ENCODE results near the gene APOL3.
"Not testable (repeated sequence)": the region's sequence is repeated elsewhere in the genome, so short reads cannot be mapped to it uniquely, and the experiment has no call there.

The APOL3 gene

DNA sequence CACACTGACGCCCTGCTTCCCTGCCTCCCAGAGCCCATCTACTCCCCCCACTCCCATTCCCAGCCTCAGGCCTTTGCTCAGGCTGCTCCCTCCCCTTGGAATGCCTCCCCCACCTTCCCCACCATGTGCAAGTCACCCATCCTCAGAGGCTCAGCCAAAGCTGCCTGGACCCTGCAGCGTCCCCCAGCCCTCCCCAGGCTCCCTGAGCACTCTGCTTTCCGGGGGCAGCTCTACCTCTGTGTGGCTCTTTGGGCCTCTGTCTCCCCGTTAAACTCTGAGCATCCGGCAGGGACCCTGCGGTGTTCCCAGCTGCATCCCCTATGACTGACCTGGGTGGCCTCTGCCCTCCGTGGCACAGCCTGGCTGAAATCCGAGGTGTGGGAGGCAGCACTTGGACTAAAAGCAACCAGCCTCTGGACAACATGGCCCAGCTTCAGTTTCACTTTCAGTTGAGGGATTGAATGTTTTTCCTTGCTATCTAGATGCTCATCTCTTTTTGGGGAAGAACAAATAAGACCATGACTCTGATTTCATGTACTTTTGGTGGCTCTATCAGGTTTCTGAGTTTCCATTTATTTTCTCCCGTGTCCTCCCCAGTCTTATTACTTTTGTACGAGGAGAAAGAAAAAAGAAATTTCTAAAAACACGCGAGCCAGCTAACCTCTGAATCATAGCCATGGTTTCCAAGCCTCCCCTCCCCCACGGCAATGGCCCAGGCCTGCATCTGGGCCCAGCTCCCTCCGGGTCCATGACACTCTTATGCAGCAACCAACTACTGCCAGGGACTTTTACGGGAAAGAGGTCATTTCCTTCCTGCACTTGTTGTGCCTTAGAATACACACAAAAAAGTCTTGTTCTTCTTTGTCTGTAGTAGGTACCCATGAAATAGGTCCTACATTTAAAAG, 3.8 kb downstream of the APOL3 start:
- DNase-seq (ENCODE audit: low spot score), result peak; percentile 73

DNA sequence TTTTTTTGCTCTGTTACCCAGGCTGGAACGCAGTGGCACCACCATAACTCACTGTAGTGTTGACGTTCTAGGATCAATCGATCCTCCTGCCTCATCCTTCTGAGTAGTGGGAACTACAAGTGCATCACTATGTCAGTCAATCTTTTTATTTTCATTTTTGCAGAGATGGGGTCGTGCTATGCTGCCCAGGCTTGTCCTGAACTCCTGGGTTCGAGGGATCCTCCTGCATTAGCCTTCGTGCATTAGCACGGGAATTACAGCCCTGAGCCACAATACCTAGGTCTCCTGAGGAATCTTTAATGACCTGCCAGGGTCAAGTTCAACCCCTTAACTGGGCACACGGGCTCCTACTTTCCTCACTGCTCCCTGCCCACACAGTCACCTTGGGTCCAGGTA, 4.4 kb downstream of the APOL3 start:
- no peak for DNase-seq (ENCODE audit: low spot score)

DNA sequence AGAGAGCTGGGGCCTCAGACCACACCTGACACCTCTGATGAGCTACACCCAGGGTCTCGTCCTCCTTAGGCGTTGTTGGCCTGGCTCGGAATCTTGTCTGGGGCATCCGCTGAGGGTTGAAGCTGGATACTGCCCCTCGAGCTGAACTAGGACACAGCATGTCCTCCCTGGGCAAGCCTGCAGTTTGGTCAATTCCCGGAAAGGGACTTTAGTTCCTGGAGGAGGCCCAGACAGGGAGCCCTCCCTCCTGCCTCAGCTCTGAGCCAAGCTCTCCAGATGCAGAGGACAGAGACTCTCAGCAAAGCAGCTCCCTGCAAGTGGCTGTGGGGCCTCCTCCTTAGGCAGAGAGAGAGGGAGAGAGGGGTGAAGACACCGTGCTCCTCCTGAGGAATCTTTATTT, 4.9 kb downstream of the APOL3 start:
- DNase-seq (ENCODE audit: low spot score), result no peak

DNA sequence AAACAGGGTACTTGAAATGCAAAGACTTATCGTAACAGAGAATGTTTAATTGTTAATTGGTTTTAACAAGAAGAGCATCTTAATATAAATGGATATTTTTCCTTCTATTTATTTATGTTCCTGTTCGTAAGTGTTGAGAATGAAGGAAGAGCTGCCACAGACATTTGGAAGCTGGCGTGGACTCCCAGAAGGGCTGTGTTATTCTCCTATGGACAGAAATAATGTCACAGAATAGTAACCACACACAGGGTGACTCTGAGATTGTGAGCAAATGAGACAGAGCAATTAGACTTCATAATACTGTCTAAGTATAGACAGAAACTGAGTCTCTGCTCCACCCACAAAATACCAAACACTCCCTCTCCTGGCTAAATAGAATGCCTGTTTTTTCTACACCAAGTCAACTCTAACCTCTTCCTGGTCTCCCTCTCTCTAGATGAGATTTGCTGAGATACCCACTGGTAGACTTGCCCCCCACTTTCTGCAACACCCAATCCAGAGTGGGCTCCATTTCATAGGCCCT, 6.1 kb downstream of the APOL3 start:
- no peak for DNase-seq (ENCODE audit: low spot score)

DNA sequence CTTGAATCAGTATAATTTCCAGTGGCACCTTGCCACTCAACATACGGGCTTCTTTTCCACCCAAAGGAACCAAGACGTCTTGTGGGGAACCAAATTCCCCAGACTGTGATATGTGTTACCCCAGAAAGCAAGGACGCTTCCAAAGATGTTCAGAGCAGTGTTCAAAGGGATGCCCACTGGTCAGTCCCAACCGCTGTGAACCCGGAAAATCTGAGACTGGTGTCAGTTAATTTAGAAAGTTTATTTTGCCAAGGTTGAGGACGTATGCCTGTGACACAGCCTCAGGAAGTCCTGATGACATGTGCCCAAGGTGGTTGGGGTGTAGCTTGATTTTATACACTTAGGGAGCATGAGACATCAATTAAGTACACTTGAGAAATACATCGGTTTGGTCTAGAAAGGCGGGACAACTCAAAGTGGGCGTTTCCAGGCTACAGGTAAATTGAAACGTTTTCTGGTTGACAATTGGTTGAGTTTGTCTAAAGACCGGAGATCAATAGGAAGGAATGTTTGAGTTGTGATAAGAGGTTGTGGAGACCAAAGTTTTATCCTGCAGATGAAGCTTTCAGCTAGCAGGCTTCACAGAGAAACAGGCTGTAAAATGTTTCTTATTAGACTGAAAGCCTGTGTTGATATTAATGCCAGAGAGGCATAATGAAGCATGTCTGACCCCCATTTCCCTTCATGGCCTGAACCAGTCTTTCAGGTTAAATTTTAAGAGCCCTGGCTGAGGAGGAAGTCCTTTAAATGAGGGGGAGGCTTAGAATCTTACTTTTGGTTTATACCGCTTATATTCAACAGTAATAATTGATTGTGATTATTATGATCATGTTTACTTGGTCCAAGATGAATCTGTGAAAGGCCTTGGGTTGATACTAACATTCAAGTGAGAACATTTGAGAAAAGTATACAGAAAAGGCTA, 6.8 kb downstream of the APOL3 start:
- DNase-seq (ENCODE audit: low spot score), result no peak

DNA sequence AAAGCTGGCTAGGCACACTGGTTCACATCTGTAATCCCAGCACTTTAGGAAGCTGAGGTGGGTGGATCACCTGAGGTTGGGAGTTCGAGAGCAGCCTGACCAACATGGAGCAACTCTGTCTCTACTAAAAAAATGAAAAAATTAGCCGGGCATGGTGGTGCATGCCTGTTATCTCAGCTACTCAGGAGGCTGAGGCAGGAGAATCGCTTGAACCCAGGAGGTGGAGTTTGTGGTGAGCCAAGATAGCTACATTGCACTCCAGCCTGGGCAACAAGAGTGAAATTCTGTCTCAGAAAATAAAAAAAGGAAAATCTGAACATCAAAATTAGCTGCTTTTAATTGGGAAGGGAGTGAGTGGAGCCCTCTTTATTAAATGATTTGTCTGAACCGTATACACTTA, 7.7 kb downstream of the APOL3 start:
- not testable (repeated sequence) for DNase-seq (ENCODE audit: low spot score)

DNA sequence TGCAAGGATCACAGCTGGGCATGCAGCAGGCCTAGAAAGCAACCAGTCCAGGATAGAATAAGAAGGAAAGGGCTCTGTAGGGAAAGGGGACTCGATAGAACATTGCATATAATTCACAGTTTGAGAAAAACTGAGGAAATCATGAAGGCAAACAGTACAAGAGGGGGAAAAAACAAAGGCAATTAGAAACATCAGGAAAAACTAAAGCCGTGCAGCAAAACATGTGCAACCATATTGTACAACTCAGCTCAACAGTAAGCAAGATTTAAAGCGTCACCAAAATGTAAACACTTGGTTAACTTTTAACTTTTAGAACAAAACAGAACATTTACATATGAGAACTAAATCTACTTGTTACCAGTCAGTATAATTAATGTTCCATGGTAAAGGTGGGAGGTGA, 8.5 kb downstream of the APOL3 start:
- no peak for DNase-seq (ENCODE audit: low spot score)

DNA sequence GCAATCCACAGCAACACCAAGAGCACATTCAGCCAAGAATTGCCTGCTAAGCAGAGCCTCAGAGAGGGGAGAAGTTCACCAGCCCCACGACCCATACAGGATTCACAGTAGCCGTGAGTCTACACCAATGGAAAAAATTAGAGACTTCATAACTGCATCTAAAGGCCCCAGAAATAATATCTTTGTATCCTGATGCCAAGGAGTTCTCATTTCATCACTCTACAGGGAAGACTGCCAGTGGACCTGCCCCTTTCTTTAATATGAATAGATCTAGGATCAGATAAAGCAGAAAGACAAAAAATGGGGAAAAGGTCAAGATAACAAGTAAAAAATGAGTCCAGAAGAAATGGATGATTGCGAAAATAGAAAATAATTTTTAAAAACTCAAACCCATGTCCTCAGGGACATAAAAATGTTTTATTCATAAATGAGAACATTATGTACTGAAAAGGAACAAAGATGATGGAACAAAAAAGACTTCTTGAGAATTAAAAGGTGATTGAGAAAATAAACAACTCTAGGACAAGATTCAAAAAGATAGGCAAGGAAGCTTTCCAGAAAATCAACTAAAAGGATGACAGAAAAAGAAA, 9.5 kb downstream of the APOL3 start:
- no peak for DNase-seq (ENCODE audit: low spot score)

DNA sequence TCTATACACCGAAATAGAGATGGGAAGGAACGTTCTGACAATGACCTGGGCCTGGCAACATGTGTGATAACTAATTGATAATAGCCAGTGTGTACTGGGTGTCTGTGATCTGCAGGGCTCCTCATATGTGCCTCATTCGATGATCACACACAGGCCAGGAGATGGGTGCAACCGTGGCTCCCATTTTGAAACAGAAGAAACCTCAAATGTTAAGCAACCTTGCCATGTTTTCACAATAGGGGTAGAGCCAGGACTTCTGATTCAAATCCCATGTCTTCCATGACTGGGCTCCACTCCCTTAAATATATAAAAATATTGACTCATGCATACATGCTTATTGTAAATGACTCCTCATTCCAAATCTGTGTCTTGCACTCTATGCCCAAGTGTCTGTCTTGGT, 11.1 kb downstream of the APOL3 start:
- no peak for DNase-seq (ENCODE audit: low spot score)

DNA sequence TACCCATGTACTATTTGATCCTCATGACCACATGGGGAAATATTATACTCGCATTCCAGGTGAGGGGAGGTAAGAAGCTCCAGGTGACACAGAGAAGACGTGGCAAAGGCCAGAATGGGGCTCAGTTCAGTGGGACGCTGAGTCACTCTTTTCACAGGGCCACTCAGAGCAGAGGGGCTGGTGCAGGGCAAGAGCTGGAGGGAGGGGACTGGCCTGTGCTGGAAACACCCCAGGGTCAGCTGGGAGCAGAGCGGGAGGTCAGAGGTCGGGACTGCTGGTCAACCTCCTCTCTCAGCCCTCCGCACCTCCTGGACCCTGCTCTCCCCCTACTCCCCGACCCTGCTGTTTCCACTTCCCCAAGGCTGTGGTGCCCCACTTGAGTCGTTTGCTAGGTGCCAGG, 12.1 kb downstream of the APOL3 start:
- DNase-seq (ENCODE audit: low spot score), result no peak

DNA sequence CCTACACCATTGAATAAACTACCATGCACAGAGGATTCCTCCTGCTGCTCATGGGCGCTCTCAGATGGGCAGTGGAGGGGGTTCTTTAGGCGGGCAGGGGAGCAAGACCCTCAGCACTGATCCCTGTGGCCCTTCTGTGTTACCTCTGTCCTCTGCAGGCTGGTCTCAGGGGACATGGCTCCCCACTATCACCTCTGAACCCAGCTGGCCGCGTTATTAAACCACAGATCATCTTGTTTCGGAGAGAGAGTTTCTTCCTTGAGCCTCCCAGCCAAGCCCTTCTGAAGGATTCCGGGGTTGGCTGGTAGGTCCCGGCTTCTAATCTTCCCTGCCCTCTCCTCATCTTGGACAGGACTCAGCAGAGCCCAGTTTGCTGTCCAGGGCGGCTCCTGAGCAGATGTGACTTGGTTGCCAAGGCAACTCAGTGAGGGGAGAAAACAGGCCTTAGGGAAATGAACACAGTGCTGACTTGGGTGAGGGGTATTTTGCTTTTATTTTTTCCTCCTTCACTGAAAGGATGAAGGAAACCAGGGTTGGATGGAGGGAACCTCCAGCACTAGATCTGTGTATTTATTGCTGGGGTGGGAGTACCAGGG, 13.3 kb downstream of the APOL3 start:
- no peak for DNase-seq (ENCODE audit: low spot score)

DNA sequence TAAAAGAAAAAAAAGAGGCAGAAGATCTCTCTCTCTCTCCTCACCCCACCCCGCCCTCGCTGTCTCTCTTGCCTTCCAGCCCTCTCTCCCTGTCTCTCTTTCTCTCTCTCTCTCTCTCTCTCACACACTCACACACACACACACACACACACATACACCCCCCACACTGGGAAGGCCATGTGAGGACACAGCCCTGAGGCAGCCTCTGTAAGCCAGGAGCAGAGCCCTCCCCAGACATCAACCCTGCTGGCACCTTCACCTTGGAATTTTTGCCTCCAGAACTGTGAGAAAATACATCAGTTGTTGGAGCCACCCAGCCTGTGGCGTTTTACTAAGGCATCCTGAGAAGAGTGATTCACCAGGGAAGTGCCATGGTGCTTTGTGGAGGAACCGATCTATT, 14.7 kb downstream of the APOL3 start:
- DNase-seq (ENCODE audit: low spot score), result no peak

DNA sequence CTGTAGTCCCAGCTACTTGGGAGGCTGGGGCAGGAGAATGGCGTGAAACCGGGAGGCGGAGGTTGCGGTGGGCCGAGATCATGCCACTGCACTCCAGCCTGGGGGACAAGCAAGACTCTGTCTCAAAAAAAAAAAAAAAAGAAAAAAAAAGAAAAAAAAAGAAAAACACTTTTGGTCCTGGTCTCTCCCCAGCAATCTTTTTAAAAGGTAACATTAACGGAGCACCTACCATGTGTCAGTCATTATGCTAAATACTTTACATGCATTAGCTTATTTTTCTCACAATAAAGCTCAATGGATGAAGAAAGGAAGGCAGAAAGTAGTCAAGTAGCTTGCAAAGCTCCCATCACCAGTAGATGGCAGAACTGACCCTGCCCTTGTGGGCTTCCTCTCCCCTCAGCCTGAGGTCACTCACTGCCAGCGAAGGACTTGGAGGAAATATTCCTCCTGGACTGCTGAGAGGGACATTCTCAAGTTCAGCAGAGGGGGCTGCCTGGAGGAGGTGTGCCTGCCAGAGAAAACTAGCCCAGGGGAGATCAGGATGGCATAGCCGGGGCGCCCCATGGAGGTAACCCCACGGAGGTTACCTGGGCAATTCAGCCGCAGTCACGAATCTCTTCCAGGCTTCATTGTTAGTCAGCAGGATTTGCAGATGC, 15.5 kb downstream of the APOL3 start:
- DNase-seq (ENCODE audit: low spot score), result peak; percentile 25

DNA sequence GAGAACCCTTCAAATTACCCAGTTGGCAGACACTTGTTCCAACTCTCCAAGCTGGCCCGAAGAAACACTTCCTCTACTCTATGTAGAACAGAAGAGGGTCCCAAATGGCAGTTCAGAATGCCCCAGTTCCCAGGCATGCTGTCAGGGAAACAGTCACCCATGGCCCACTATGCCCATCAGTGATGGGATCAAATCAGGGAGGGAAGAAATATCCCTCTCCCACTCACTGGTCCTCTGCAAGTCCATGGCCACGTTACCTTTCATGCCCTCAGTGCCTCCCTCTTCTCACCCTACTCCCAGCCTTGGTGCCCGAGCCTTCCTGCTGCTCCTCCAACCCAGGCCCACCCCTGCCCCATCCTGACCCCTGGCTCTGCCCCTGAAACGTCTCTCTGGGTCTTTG, 16.6 kb downstream of the APOL3 start:
- DNase-seq (ENCODE audit: low spot score), result no peak

DNA sequence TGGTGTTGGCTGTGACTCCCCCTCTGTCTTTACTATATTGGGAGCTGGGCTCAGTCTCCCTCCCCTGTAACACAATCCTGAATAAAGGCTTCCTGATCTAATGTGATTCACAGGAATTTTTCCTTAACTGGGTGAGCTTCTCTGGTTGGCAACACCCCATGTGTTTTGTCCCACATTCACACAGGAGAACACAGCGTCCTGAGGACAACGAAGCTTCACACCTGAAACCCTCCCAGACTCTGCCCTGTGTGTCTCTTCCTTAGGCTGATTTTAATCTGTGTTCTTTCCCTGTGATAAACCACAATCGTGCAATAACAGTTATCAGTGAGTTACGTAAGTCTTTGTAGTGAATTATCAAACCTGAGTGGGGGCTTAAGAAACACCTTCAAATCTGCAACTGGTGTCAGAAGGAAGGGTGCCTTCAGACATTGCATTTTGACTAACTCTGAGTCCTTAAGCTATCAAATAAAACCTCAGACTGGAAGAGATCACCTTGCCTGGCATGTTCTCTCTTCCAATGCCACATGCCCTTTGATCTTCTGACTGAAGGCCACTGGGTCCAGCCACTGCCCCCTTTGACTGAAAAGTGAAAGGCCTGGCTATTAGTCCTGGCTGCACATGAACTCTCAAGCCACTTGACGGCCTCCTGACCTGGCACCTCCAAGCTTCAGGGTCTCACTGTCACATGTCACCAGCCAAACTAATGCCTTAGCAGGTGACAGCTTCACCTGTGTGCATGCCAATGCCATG, 17.3 kb downstream of the APOL3 start:
- DNase-seq (ENCODE audit: low spot score), result no peak

DNA sequence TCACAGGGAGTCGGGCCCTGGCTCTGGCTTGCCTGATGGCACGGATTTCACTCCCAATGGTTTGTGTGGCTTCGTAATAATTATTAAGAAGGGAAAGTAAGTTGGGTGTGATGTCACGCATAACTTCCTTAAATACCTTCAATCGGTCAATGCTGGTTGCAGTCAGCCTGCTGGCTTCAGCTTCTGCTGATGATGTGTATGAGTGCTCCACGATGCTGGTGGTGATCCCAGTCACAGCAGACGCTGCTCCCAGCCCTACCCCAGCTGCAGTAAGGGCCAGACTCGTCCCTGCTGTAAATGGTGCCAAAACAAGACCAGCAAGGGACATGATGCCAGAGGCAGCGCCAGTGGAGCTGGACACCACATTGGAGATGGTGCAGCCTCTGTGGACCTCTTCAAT, 19.1 kb downstream of the APOL3 start:
- DNase-seq (ENCODE audit: low spot score), result no peak

DNA sequence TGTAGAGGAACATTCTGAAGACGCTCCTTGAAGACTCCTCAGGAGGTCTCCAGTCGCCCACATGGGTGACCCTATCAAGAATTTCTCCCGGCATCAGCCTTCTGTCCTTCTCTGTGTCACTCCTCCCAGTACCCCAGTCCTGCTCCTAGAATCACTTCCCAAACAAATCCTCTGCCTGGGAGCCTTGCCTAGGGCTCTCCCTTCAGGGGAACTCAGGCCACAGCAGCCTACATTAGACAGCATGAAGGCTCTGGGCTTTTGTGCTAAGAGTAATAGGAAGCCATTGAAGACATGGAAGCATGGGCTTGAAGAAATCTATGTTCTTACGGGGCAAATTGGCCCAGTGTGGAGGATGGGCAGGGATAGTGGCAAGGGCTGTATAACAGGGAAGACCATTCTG, 21.8 kb downstream of the APOL3 start:
- DNase-seq (ENCODE audit: low spot score), result not testable (repeated sequence)

DNA sequence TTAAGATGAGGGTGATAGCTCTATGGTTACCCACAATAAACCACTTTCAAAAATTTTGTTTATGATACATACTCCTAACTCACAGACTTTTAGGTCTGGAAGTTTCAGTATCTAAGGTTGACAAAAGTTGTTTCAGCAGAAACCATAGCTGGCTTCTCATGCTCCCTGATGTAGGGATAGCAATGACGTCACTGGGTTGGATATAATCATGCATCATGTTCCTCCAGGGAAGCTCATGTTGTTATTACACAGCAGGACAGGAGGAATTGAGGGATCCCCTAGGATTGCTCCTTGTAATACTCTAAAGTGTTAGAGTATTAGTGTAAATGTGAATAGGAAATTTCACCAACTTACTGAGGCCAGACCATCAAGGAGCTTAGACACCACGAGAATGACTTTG, 23.6 kb downstream of the APOL3 start:
- no peak for DNase-seq (ENCODE audit: low spot score)

DNA sequence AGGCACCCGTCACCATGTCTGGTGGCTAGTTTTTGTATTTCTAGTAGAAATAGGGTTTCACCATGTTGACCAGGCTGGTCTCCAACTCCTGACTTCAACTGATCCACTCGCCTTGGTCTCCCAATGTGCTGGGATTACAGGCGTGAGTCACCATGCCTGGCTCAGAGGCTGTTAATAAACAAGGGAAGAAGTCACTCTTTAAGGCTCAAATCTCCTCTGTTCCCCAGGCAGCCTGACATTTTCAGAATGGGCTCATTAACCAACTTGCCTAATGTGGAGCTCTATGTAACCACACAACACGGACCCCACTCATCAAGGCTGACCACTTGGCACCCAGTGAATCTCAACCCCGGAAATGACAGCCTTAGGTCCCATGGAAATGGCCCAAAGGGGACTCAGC, 24.1 kb downstream of the APOL3 start:
- no peak for DNase-seq (ENCODE audit: low spot score)

DNA sequence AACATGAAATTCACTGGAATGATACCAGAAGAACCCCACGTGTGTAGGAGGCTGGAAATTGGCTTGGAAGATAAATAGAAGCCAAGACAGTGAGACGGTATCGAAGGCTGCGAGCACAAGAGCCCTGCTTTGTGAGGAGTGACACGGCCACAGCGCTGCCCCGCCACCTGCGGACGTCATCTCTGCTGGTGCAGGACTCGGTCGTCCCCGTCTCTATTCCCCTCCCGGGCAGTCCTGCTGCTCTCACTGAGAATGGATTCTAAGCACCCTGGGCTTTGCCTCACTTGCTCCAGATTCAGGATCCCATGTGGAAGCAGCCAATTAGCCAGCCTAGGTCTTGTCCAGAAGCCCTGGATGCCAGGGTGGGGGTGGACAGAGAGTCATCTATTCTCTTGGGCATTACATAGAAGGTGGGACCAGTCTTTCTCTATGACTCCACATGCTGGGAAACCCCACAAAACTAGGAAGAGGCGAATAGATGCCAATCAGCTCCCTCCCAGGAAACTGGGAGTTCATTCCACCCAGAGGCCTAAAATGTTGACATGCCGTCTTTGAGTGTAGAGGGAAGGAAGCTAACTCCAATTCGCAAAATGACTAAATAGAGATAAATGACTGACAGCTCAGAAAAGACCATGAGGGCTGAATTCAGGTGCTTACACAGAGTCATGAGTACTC, 25.1 kb downstream of the APOL3 start:
- no peak for DNase-seq (ENCODE audit: low spot score)

Measured in CD4-positive, alpha-beta T cell treated with Interleukin-6 at 100 ng/mL for 8 hours (primary cell).